Measurements from ENCODE around the gene EXD2. TPM values are rescaled to one million over a fixed set of nuclear protein-coding genes. Genes with fewer than 3 reads are reported as not detected.

The EXD2 gene
- polyA plus RNA-seq, 1 experiment: 16.7 TPM

GRCh38 chr14:69249603-69250002 is 58.3 kb downstream of the EXD2 start:
- Histone ChIP-seq H3K9me3 (ENCODE audit: control insufficient read depth, insufficient read depth, low read length) (no peaks in the 10 kb centered on the region), H3K4me3 (ENCODE audit: low read depth, low read length) (no peak overlapping the region), H3K27me3 (ENCODE audit: control insufficient read depth, insufficient read depth, low read length) (peaks cover 13% of the 10 kb centered on the region), H3K27ac (ENCODE audit: low read depth, low read length) (no peak overlapping the region)
- no peak for DNase-seq (ENCODE audit: low read depth, low spot score)
- TF ChIP-seq, protein P1, sequence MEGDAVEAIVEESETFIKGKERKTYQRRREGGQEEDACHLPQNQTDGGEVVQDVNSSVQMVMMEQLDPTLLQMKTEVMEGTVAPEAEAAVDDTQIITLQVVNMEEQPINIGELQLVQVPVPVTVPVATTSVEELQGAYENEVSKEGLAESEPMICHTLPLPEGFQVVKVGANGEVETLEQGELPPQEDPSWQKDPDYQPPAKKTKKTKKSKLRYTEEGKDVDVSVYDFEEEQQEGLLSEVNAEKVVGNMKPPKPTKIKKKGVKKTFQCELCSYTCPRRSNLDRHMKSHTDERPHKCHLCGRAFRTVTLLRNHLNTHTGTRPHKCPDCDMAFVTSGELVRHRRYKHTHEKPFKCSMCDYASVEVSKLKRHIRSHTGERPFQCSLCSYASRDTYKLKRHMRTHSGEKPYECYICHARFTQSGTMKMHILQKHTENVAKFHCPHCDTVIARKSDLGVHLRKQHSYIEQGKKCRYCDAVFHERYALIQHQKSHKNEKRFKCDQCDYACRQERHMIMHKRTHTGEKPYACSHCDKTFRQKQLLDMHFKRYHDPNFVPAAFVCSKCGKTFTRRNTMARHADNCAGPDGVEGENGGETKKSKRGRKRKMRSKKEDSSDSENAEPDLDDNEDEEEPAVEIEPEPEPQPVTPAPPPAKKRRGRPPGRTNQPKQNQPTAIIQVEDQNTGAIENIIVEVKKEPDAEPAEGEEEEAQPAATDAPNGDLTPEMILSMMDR (IDR thresholded peaks at IDR 0.05; ENCODE audit: low read depth, low read length): no peak
- POLR2A ChIA-PET: no interaction called here
- CTCF ChIA-PET: no interaction called here

GRCh38 chr14:69252851-69253250 is 61.6 kb downstream of the EXD2 start:
- peaks cover 33% of the 10 kb centered on the region for H3K27me3 ChIP-seq (ENCODE audit: control insufficient read depth, insufficient read depth, low read length)
- ChIA-PET CTCF (no interaction called here), POLR2A (no interaction called here)
- no peak overlapping the region for H3K27ac ChIP-seq (ENCODE audit: low read depth, low read length)
- no peak for DNase-seq (ENCODE audit: low read depth, low spot score)
- no peaks in the 10 kb centered on the region for H3K9me3 ChIP-seq (ENCODE audit: control insufficient read depth, insufficient read depth, low read length)
- H3K4me3 ChIP-seq (ENCODE audit: low read depth, low read length): no peak overlapping the region
- TF ChIP-seq, protein P1 (IDR thresholded peaks at IDR 0.05; ENCODE audit: low read depth, low read length): no peak

DNA sequence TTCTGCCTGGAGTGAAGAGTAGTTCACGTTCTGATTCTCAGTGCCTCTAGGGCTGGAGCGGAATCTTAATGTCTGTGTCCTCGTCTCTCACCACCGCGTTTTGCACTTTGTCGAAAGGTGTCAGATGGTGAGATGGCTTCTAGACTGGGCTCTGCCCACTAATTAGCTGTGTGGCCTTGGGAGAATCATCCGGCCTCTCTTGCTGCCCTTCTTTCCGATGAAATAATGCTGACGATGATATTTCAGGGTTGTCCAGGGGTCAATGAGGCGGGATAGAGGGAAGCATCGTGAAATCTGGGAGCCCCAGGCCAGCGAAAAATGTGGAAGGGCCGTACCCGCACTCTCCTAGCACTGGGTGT is 67.8 kb downstream of the EXD2 start:
- no peak for DNase-seq (ENCODE audit: low read depth, low spot score)
- TF ChIP-seq, protein P1 (IDR thresholded peaks at IDR 0.05; ENCODE audit: low read depth, low read length): no peak
- ChIA-PET POLR2A (no interaction called here), CTCF (no interaction called here)
- H3K9me3 ChIP-seq (ENCODE audit: control insufficient read depth, insufficient read depth, low read length): no peaks in the 10 kb centered on the region
- peak overlapping the region; percentile 63 for H3K4me3 ChIP-seq (ENCODE audit: low read depth, low read length)
- no peak overlapping the region for H3K27ac ChIP-seq (ENCODE audit: low read depth, low read length)
- H3K27me3 ChIP-seq (ENCODE audit: control insufficient read depth, insufficient read depth, low read length): peaks cover 54% of the 10 kb centered on the region

- peak within 1 kb of the TSS; percentile 63 for H3K4me3 ChIP-seq (ENCODE audit: low read depth, low read length)
- ChIA-PET POLR2A (no interaction called here), CTCF (no interaction called here)
- no peak within 1 kb of the TSS for H3K27ac ChIP-seq (ENCODE audit: low read depth, low read length)
- TF ChIP-seq, protein P1 (IDR thresholded peaks at IDR 0.05; ENCODE audit: low read depth, low read length): 0 out of 2 replicates have a peak, but pooled peaks have one; percentile 18
- peaks cover 54% of the 10 kb centered on the region for H3K27me3 ChIP-seq (ENCODE audit: control insufficient read depth, insufficient read depth, low read length)
- no peaks in the 10 kb centered on the region for H3K9me3 ChIP-seq (ENCODE audit: control insufficient read depth, insufficient read depth, low read length)
- DNase-seq (ENCODE audit: low read depth, low spot score): no peak
Measured at GRCh38 chr14:69259527-69260189, 68.4 kb downstream of the EXD2 start, which contains the start of gene GALNT16. GALNT16 (plus strand) TSS chr14:69260158; CDS start chr14:69260291, 133 bp downstream.

DNA sequence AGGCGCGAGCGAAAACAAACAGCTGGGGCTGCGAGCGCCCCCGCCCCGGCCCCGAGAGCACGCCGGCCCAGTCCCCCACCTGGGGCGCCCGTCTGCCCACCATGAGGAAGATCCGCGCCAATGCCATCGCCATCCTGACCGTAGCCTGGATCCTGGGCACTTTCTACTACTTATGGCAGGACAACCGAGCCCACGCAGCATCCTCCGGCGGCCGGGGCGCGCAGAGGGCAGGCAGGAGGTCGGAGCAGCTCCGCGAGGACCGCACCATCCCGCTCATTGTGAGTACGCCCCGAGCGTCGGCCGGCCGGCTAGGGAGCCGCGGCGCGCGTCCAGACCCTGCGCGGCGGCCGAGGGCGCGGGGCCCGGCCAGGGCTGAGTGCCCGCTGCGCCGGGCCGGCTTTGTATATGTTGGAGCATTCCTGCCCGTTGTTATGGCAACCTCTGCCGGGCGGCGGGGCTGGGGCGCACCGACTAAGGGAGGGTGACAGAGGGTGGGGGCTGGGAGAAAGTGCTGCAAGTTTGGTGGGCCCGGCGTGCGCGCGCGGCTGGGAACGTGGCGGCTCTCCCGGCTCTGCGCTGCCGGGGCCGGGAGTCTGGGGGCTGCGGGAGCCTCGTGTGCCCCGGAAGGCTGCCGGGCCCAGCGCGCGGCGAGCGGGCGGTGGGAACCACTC is 69.0 kb downstream of the EXD2 start:
- Histone ChIP-seq H3K27ac (ENCODE audit: low read depth, low read length) (no peak overlapping the region), H3K4me3 (ENCODE audit: low read depth, low read length) (peak overlapping the region; percentile 63), H3K9me3 (ENCODE audit: control insufficient read depth, insufficient read depth, low read length) (no peaks in the 10 kb centered on the region), H3K27me3 (ENCODE audit: control insufficient read depth, insufficient read depth, low read length) (peaks cover 53% of the 10 kb centered on the region)
- ChIA-PET POLR2A (no interaction called here), CTCF (interaction anchor here (0.7 kb wide), 1 partner anchor 141 kb away, joined by 3 read pairs; no protein-coding TSS in a partner anchor)
- no peak for DNase-seq (ENCODE audit: low read depth, low spot score)
- TF ChIP-seq, protein P1 (IDR thresholded peaks at IDR 0.05; ENCODE audit: low read depth, low read length): no peak

All from AG04450 (cell line).